ENCODE data around the gene CREB3L4.

Gene CREB3L4

GRCh38 chr1:153937331-153937730, 30.4 kb upstream of the CREB3L4 start:
- no peak for DNase-seq (ENCODE audit: low spot score)

- no peak for DNase-seq (ENCODE audit: low spot score)
Measured at GRCh38 chr1:153938996-153939395, 28.7 kb upstream of the CREB3L4 start.

GRCh38 chr1:153939476-153939875, 28.2 kb upstream of the CREB3L4 start:
- DNase-seq (ENCODE audit: low spot score) = no peak

- no peak for DNase-seq (ENCODE audit: low spot score)
Measured at GRCh38 chr1:153940756-153941155, 26.9 kb upstream of the CREB3L4 start.

- DNase-seq (ENCODE audit: low spot score) = no peak
Measured at GRCh38 chr1:153941826-153942725, 25.6 kb upstream of the CREB3L4 start.

- DNase-seq (ENCODE audit: low spot score) = no peak
Measured at GRCh38 chr1:153942766-153943549, 24.7 kb upstream of the CREB3L4 start.

GRCh38 chr1:153944005-153944826, 23.5 kb upstream of the CREB3L4 start:
- DNase-seq (ENCODE audit: low spot score) = no peak

- no peak for DNase-seq (ENCODE audit: low spot score)
Measured at GRCh38 chr1:153944827-153945117, 22.9 kb upstream of the CREB3L4 start.

- DNase-seq (ENCODE audit: low spot score) = peak; percentile 58
Measured at GRCh38 chr1:153945131-153945794, 22.4 kb upstream of the CREB3L4 start.

- DNase-seq (ENCODE audit: low spot score) = peak; percentile 79
Measured at GRCh38 chr1:153945795-153946621, 21.7 kb upstream of the CREB3L4 start.

- DNase-seq (ENCODE audit: low spot score) = peak; percentile 98
Measured at GRCh38 chr1:153946622-153947241, 21.0 kb upstream of the CREB3L4 start, which contains the start of gene DENND4B. TSS of gene DENND4B (minus strand) at chr1:153946718. CDS start at chr1:153944374, 2,344 bp downstream.

- DNase-seq (ENCODE audit: low spot score) = no peak
Measured at GRCh38 chr1:153951183-153951582, 16.5 kb upstream of the CREB3L4 start.

- no peak for DNase-seq (ENCODE audit: low spot score)
Measured at GRCh38 chr1:153951801-153952200, 15.9 kb upstream of the CREB3L4 start.

GRCh38 chr1:153953859-153954365, 13.8 kb upstream of the CREB3L4 start:
- DNase-seq (ENCODE audit: low spot score) = no peak

- no peak for DNase-seq (ENCODE audit: low spot score)
Measured at GRCh38 chr1:153954826-153955225, 12.9 kb upstream of the CREB3L4 start.

- no peak for DNase-seq (ENCODE audit: low spot score)
Measured at GRCh38 chr1:153956997-153957715, 10.5 kb upstream of the CREB3L4 start.

- no peak for DNase-seq (ENCODE audit: low spot score)
Measured at GRCh38 chr1:153957744-153958110, 10.0 kb upstream of the CREB3L4 start.

GRCh38 chr1:153958111-153958960, 9.4 kb upstream of the CREB3L4 start, which contains the start of gene CRTC2:
TSS of gene CRTC2 (minus strand) at chr1:153958612. CDS start at chr1:153958497, 115 bp downstream.
- DNase-seq (ENCODE audit: low spot score) = peak; percentile 100

GRCh38 chr1:153958961-153959260, 8.8 kb upstream of the CREB3L4 start:
- no peak for DNase-seq (ENCODE audit: low spot score)

All from hepatic stellate cell (primary cell).